Tibial artery (tissue), 4 donors: ENCODE measurements around the gene RAPGEF1.

ENCODE experiments used
- DNase-seq, 2 donors: peaks; one replicate each; pipeline ENCODE4 v3.0.0-alpha.2; 2019
- H3K27ac ChIP-seq, 2 donors: fragments of 200-600 bp; sonication (generic) in 1 of 2; 1 replicate in 1 of 2; 2 replicates in 1 of 2; pipeline ENCODE4 v1.5.1; 2018 to 2019; ENCODE audit warnings: mild to moderate bottlenecking in 1 of 2
- H3K27me3 ChIP-seq, 2 donors: fragments of 200-600 bp; sonication (generic) in 1 of 2; one replicate each; pipeline versions ENCODE4 v1.5.1 to v1.6.0; 2016 to 2019
- H3K36me3 ChIP-seq, 3 donors: fragments of 200-600 bp; sonication (generic) in 2 of 3; one replicate each; pipeline ENCODE4 v1.5.1; 2016 to 2019; ENCODE audit warnings: mild to moderate bottlenecking in 2 of 3
- H3K4me1 ChIP-seq, 4 donors: fragments of 200-600 bp; sonication (generic) in 2 of 4; 1 replicate in 3 of 4; 2 replicates in 1 of 4; pipeline ENCODE4 v1.5.1; 2016 to 2019
- H3K4me3 ChIP-seq, 2 donors: fragments of 200-600 bp; sonication (generic) in 1 of 2; 1 replicate in 1 of 2; 2 replicates in 1 of 2; pipeline ENCODE4 v1.5.1; 2018 to 2019; ENCODE audit warnings: mild to moderate bottlenecking in 2 of 2
- H3K9me3 ChIP-seq, 3 donors: fragments of 200-600 bp; sonication (generic) in 1 of 3; one replicate each; pipeline ENCODE4 v1.5.1; 2016 to 2019
- CTCF ChIP-seq, 2 experiments: fragments of 200-600 bp in 1 of 2; fragments of 450-650 bp in 1 of 2; IDR thresholded peaks; one replicate each; pipeline ENCODE4 v1.5.1; 2017 to 2019; ENCODE audit warnings: antibody characterized with exemption in 2 of 2, mild to moderate bottlenecking in 1 of 2, moderate library complexity in 1 of 2
- intact Hi-C: fragments of 100-400 bp; cut with DNase I; formaldehyde crosslinking; loops from one replicate; pipeline ENCODE4 v1.15.0; 2023; ENCODE audit warnings: low total_unique reads

Gene RAPGEF1

GRCh38 chr9:131629825-131630204, 110.1 kb downstream of the RAPGEF1 start:
- H3K27me3 ChIP-seq = no peaks in the 10 kb centered on the region
- H3K36me3 ChIP-seq = peaks cover 14 to 52% (median 47%) of the 10 kb centered on the region in 3 donors
- H3K27ac ChIP-seq = no peak overlapping the region
- H3K9me3 ChIP-seq = no peaks in the 10 kb centered on the region
- no peak overlapping the region for H3K4me3 ChIP-seq
- no peak for DNase-seq
- H3K4me1 ChIP-seq = peaks cover 0 to 5% (median 3%) of the 10 kb centered on the region in 4 donors
- intact Hi-C loops = no loop called here
- no peak for TF ChIP-seq CTCF (IDR thresholded peaks at IDR 0.05)

GRCh38 chr9:131629226-131629500, 110.7 kb downstream of the RAPGEF1 start:
- no peak for DNase-seq
- Histone ChIP-seq H3K4me3 (no peak overlapping the region), H3K27me3 (no peaks in the 10 kb centered on the region), H3K27ac (no peak overlapping the region), H3K9me3 (no peaks in the 10 kb centered on the region), H3K4me1 (peaks cover 0 to 10% (median 4%) of the 10 kb centered on the region in 4 donors), H3K36me3 (peaks cover 20 to 58% (median 53%) of the 10 kb centered on the region in 3 donors)
- intact Hi-C loops = no loop called here
- no peak for TF ChIP-seq CTCF (IDR thresholded peaks at IDR 0.05)

GRCh38 chr9:131628459-131629225, 111.2 kb downstream of the RAPGEF1 start:
- Histone ChIP-seq H3K4me1 (peaks cover 0 to 11% (median 4%) of the 10 kb centered on the region in 4 donors), H3K9me3 (no peaks in the 10 kb centered on the region), H3K27ac (no peak overlapping the region), H3K27me3 (no peaks in the 10 kb centered on the region), H3K4me3 (no peak overlapping the region), H3K36me3 (peaks cover 25 to 64% (median 58%) of the 10 kb centered on the region in 3 donors)
- intact Hi-C loops = no loop called here
- no peak for DNase-seq
- TF ChIP-seq CTCF (IDR thresholded peaks at IDR 0.05) = no peak

- H3K4me1 ChIP-seq = peaks cover 0 to 11% (median 4%) of the 10 kb centered on the region in 4 donors
Observed at GRCh38 chr9:131627648-131628458, 112.0 kb downstream of the RAPGEF1 start.

GRCh38 chr9:131627326-131627647, 112.6 kb downstream of the RAPGEF1 start:
- DNase-seq = no peak
- TF ChIP-seq CTCF (IDR thresholded peaks at IDR 0.05) = no peak
- Histone ChIP-seq H3K27me3 (no peaks in the 10 kb centered on the region), H3K4me3 (no peak overlapping the region), H3K9me3 (no peaks in the 10 kb centered on the region), H3K36me3 (peaks cover 27 to 77% (median 67%) of the 10 kb centered on the region in 3 donors), H3K4me1 (peaks cover 0 to 11% (median 4%) of the 10 kb centered on the region in 4 donors), H3K27ac (no peak overlapping the region)
- intact Hi-C loops = no loop called here

More at GRCh38 chr9:131627648-131628458, 112.0 kb downstream of the RAPGEF1 start:
- no peak for TF ChIP-seq CTCF (IDR thresholded peaks at IDR 0.05)
- no peak for DNase-seq
- intact Hi-C loops = no loop called here
- H3K4me3 ChIP-seq = no peak overlapping the region
- H3K27me3 ChIP-seq = no peaks in the 10 kb centered on the region
- H3K27ac ChIP-seq = no peak overlapping the region
- peaks cover 27 to 71% (median 66%) of the 10 kb centered on the region in 3 donors for H3K36me3 ChIP-seq
- H3K9me3 ChIP-seq = no peaks in the 10 kb centered on the region
